Esophagus (tissue), 2 donors: ENCODE data around the gene PPP1R2B. TPM values are rescaled to one million over a fixed set of nuclear protein-coding genes. Genes with fewer than 3 reads are reported as not detected.
"Not testable (repeated sequence)": the region's sequence is repeated elsewhere in the genome, so short reads cannot be mapped to it uniquely, and the experiment has no call there.

Source experiments
- H3K27ac ChIP-seq, 2 donors: one replicate each; pipeline ENCODE4 v1.5.1; 2013; ENCODE audit warnings: low read depth in 2 of 2, mild to moderate bottlenecking in 2 of 2, inconsistent platforms in 1 of 2, low read length in 1 of 2, moderate library complexity in 1 of 2
- H3K27me3 ChIP-seq, 2 donors: one replicate each; pipeline ENCODE4 v1.6.1; 2013; ENCODE audit warnings: low read length in 2 of 2, control low read depth in 1 of 2, mild to moderate bottlenecking in 1 of 2; ENCODE audit not compliant: insufficient read depth in 2 of 2, control insufficient read depth in 1 of 2
- H3K36me3 ChIP-seq, 2 donors: one replicate each; pipeline ENCODE4 v1.6.1; 2013; ENCODE audit warnings: low read length in 1 of 2; ENCODE audit not compliant: control insufficient read depth in 2 of 2, insufficient read depth in 2 of 2
- H3K4me1 ChIP-seq, 2 donors: one replicate each; pipeline ENCODE4 v1.6.1; 2013; ENCODE audit warnings: low read length in 1 of 2; ENCODE audit not compliant: control insufficient read depth in 2 of 2, insufficient read depth in 2 of 2
- H3K4me3 ChIP-seq, 2 donors: one replicate each; pipeline ENCODE4 v1.5.1; 2013; ENCODE audit warnings: low read length in 2 of 2, mild to moderate bottlenecking in 2 of 2, low read depth in 1 of 2, moderate library complexity in 1 of 2
- H3K9me3 ChIP-seq, 2 donors: one replicate each; pipeline ENCODE4 v1.6.1; 2013; ENCODE audit warnings: mild to moderate bottlenecking in 2 of 2, low read depth in 1 of 2, low read length in 1 of 2, moderate library complexity in 1 of 2; ENCODE audit not compliant: control insufficient read depth in 2 of 2, insufficient read depth in 1 of 2
- WGBS, 2 donors: extraction: QIAGEN DNeasy Blood & Tissue Kit; methylation state at CpG; one replicate each; pipeline ENCODE4 v1.1.7; 2013; 5-methylcytosine and 5-hydroxymethylcytosine counted together
- polyA plus RNA-seq, 2 donors: library from polyadenylated mRNA; stranded (reverse); fragments of 200-250 nt; gene quantifications; one replicate each; pipeline ENCODE4 v1.2.3, GENCODE V29; 2013
- donor health status: healthy with polysubstance abuse.
- donor health status: Bipolar disorder and iron deficiency.

The PPP1R2B gene
- polyA plus RNA-seq, 2 donors: 0.02 TPM; not detected in 1

GRCh38 chr5:156825688-156826087, 24.4 kb upstream of the PPP1R2B start:
- Histone ChIP-seq H3K36me3 (no peaks in the 10 kb centered on the region), H3K9me3 (no peaks in the 10 kb centered on the region), H3K27me3 (no peaks in the 10 kb centered on the region), H3K27ac (no peak overlapping the region), H3K4me3 (no peak overlapping the region), H3K4me1 (no peaks in the 10 kb centered on the region)
- 53 to 63% methylated on average over 3 of the region's 3 CpGs for WGBS, 2 donors

GRCh38 chr5:156826150-156826549, 23.9 kb upstream of the PPP1R2B start:
- Histone ChIP-seq H3K27ac (no peak overlapping the region), H3K9me3 (no peaks in the 10 kb centered on the region), H3K4me1 (no peaks in the 10 kb centered on the region), H3K27me3 (no peaks in the 10 kb centered on the region), H3K36me3 (no peaks in the 10 kb centered on the region), H3K4me3 (no peak overlapping the region)
- 79 to 80% methylated on average over 4 of the region's 4 CpGs for WGBS, 2 donors

DNA sequence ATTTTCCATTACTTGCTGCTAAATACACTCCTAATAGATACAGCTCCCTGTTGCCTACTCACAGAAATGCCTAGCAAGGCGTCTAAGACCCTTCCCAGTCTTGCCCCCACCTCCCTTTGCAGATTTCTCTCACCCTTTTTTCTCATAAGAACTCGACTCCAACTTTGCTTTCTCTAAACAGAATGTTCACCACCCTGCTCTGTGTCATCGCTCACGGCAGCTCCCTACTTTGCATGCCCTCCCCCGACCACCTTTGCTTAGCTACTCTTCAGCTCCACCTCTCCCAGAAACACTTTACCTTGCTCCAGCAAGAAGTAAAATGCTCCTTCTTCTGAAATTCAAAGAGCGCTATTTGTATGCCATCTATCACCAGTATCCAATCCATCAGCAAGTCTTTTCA, 15.2 kb upstream of the PPP1R2B start:
- H3K4me3 ChIP-seq: no peak overlapping the region
- no peaks in the 10 kb centered on the region for H3K27me3 ChIP-seq
- H3K9me3 ChIP-seq: no peaks in the 10 kb centered on the region
- H3K4me1 ChIP-seq: no peaks in the 10 kb centered on the region
- WGBS, 2 donors: 72 to 75% methylated on average over 6 of the region's 6 CpGs
- H3K27ac ChIP-seq: no peak overlapping the region
- H3K36me3 ChIP-seq: no peaks in the 10 kb centered on the region

GRCh38 chr5:156835905-156836304, 14.2 kb upstream of the PPP1R2B start:
- Histone ChIP-seq H3K4me1 (no peaks in the 10 kb centered on the region), H3K9me3 (no peaks in the 10 kb centered on the region), H3K27me3 (no peaks in the 10 kb centered on the region), H3K27ac (no peak overlapping the region), H3K36me3 (no peaks in the 10 kb centered on the region), H3K4me3 (no peak overlapping the region)
- 70 to 80% methylated on average over 3 of the region's 3 CpGs for WGBS, 2 donors

GRCh38 chr5:156836846-156837245, 13.2 kb upstream of the PPP1R2B start:
- Histone ChIP-seq H3K9me3 (no peaks in the 10 kb centered on the region), H3K4me3 (no peak overlapping the region), H3K27ac (no peak overlapping the region), H3K36me3 (no peaks in the 10 kb centered on the region), H3K4me1 (no peaks in the 10 kb centered on the region), H3K27me3 (no peaks in the 10 kb centered on the region)
- 51 to 55% methylated on average over 3 of the region's 3 CpGs for WGBS, 2 donors

- no peak overlapping the region for H3K4me3 ChIP-seq
- no peak overlapping the region for H3K27ac ChIP-seq
- H3K4me1 ChIP-seq: no peaks in the 10 kb centered on the region
- no peaks in the 10 kb centered on the region for H3K9me3 ChIP-seq
- no peaks in the 10 kb centered on the region for H3K27me3 ChIP-seq
- 77 to 83% methylated on average over 5 of the region's 5 CpGs for WGBS, 2 donors
- no peaks in the 10 kb centered on the region for H3K36me3 ChIP-seq
Observed at GRCh38 chr5:156838961-156839360, 11.1 kb upstream of the PPP1R2B start.

GRCh38 chr5:156841737-156842136, 8.4 kb upstream of the PPP1R2B start:
- Histone ChIP-seq H3K4me1 (no peaks in the 10 kb centered on the region), H3K27me3 (no peaks in the 10 kb centered on the region), H3K36me3 (no peaks in the 10 kb centered on the region), H3K27ac (no peak overlapping the region), H3K9me3 (no peaks in the 10 kb centered on the region), H3K4me3 (no peak overlapping the region)

DNA sequence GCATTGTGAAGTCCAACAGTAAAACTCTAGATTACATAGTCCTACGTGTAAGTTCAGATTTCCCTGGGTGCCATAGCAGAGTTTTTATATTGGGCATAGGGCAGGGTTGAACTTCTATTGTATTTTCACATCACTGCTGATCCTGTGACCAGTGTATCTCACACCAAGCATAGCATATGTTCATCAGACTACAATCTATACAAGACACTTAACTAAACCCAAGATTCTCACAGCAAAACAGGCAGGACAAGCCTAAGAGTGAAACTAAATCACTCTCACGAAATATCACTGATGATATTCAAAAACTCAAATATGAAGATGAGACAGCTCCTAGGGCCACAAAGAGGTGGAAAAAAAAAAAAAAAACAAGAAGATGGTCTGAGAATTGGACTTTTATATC, 3.2 kb upstream of the PPP1R2B start:
- WGBS, 2 donors: 78 to 81% methylated on average over 2 of the region's 2 CpGs

GRCh38 chr5:156848447-156848846, 1.6 kb upstream of the PPP1R2B start:
- not testable (repeated sequence) for H3K36me3 ChIP-seq, H3K27me3 ChIP-seq, H3K27ac ChIP-seq, H3K4me1 ChIP-seq, H3K4me3 ChIP-seq, H3K9me3 ChIP-seq
- WGBS, 2 donors: 79 to 82% methylated on average over 1 of the region's 1 CpG

More for the DNA sequence above, 3.2 kb upstream of the PPP1R2B start:
- Histone ChIP-seq H3K27ac (no peak overlapping the region), H3K9me3 (peaks cover 0 to 3% of the 10 kb centered on the region in 2 donors), H3K36me3 (no peaks in the 10 kb centered on the region), H3K27me3 (no peaks in the 10 kb centered on the region), H3K4me3 (no peak overlapping the region), H3K4me1 (no peaks in the 10 kb centered on the region)

DNA sequence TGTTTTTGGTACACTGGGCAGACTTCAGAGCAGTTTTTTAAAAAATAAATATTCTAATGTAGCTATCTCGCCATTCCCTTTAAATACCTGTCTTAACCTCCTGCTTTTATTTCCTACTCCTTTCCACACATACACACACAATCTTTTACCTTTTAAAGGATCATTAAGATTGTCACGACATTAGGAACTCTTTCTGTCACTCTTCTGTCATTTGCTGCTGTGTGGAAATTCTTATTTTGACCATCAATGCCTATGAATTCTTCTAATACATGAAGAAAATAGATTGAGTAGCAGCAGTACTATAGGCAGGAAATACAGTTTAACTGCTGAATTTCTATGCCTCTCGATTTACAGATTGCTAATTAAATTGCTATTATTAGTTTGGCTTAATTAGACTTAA, 1.8 kb downstream of the PPP1R2B start:
- H3K27ac ChIP-seq: no peak overlapping the region
- no peak overlapping the region for H3K4me3 ChIP-seq
- no peaks in the 10 kb centered on the region for H3K4me1 ChIP-seq
- no peaks in the 10 kb centered on the region for H3K36me3 ChIP-seq
- H3K27me3 ChIP-seq: no peaks in the 10 kb centered on the region
- WGBS, 2 donors: 79 to 80% methylated on average over 3 of the region's 3 CpGs
- peaks cover 0 to 3% of the 10 kb centered on the region in 2 donors for H3K9me3 ChIP-seq
